HepG2 (cell line): ENCODE results near the gene RPS19BP1. TPM values are rescaled to one million over a fixed set of nuclear protein-coding genes. Genes with fewer than 3 reads are reported as not detected.

Source experiments
- ADNP ChIP-seq: sonication (generic); formaldehyde crosslinking; IDR thresholded peaks from 2 replicates; pipeline ENCODE4 v1.4.0; 2020; ENCODE audit warnings: missing genetic modification reagents
- NKX3-1 ChIP-seq: sonication (generic); formaldehyde crosslinking; IDR thresholded peaks from 2 replicates; pipeline ENCODE4 v1.5.0; 2020; ENCODE audit warnings: missing genetic modification reagents
- RFX1 ChIP-seq: fragments of 450-650 bp; IDR thresholded peaks from 2 replicates; pipeline ENCODE4 v1.6.1; 2017
- SCMH1 ChIP-seq: sonication (generic); formaldehyde crosslinking; IDR thresholded peaks from 2 replicates; pipeline ENCODE4 v1.9.0; 2021; ENCODE audit warnings: missing genetic modification reagents, mild to moderate bottlenecking, borderline replicate concordance
- SMYD3 ChIP-seq: sonication (generic); formaldehyde crosslinking; IDR thresholded peaks from 2 replicates; pipeline ENCODE4 v1.8.1; 2023; ENCODE audit warnings: mild to moderate bottlenecking, missing genetic modification reagents
- ZNF749 ChIP-seq: sonication (generic); formaldehyde crosslinking; IDR thresholded peaks from 2 replicates; pipeline ENCODE4 v1.8.0; 2022; ENCODE audit warnings: mild to moderate bottlenecking, missing genetic modification reagents, moderate library complexity, borderline replicate concordance
- ZSCAN30 ChIP-seq: sonication (generic); formaldehyde crosslinking; IDR thresholded peaks from 2 replicates; pipeline ENCODE4 v1.5.0; 2020; ENCODE audit warnings: mild to moderate bottlenecking, missing genetic modification reagents
- polyA plus RNA-seq, 8 experiments: library from polyadenylated mRNA; depleted of rRNA in 3 of 8; stranded (reverse) in 7 of 8; unstranded in 1 of 8; fragments of >200 nt; fragmentation: Illumina TruSeq in 4 of 8; extraction: Trizol in 4 of 8; gene quantifications; 2 replicates each; pipeline versions ENCODE4 v1.2.1 to v1.2.3, GENCODE V29; 2011 to 2016; ENCODE audit warnings: low read depth in 4 of 8, missing spikeins in 1 of 8, mixed read lengths in 1 of 8; ENCODE audit not compliant: insufficient read depth in 1 of 8
- total RNA-seq, 5 experiments: library from RNA; depleted of rRNA; stranded (reverse); fragments of >200 nt; fragmentation: Illumina TruSeq; extraction: Trizol; gene quantifications; 2 replicates each; pipeline ENCODE4 v1.2.3, GENCODE V29; 2016; ENCODE audit warnings: low read depth in 1 of 5
- TF ChIP-seq, protein P1 (sequence below): sonication (generic); formaldehyde crosslinking; IDR thresholded peaks from 2 replicates; pipeline ENCODE4 v1.4.0; 2020; ENCODE audit warnings: missing genetic modification reagents, mild to moderate bottlenecking, borderline replicate concordance
- TF ChIP-seq, protein P2 (sequence below): sonication (generic); formaldehyde crosslinking; IDR thresholded peaks from 2 replicates; pipeline ENCODE4 v1.8.0; 2022; ENCODE audit warnings: mild to moderate bottlenecking, missing genetic modification reagents
- TF ChIP-seq, protein P3 (sequence below): sonication (generic); formaldehyde crosslinking; IDR thresholded peaks from 2 replicates; pipeline ENCODE4 v1.5.0; 2020; ENCODE audit warnings: mild to moderate bottlenecking, missing genetic modification reagents, borderline replicate concordance
- TF ChIP-seq, protein P4 (sequence below): sonication (generic); formaldehyde crosslinking; IDR thresholded peaks from 2 replicates; pipeline ENCODE4 v1.4.0; 2020; ENCODE audit warnings: missing genetic modification reagents, borderline replicate concordance

RPS19BP1 gene
- total and polyA plus RNA-seq, 2 of the 13 experiments (the other 11 are each of a cell fraction or from before 2014, with no cell fraction given) = 44.3 to 81.3 TPM

DNA sequence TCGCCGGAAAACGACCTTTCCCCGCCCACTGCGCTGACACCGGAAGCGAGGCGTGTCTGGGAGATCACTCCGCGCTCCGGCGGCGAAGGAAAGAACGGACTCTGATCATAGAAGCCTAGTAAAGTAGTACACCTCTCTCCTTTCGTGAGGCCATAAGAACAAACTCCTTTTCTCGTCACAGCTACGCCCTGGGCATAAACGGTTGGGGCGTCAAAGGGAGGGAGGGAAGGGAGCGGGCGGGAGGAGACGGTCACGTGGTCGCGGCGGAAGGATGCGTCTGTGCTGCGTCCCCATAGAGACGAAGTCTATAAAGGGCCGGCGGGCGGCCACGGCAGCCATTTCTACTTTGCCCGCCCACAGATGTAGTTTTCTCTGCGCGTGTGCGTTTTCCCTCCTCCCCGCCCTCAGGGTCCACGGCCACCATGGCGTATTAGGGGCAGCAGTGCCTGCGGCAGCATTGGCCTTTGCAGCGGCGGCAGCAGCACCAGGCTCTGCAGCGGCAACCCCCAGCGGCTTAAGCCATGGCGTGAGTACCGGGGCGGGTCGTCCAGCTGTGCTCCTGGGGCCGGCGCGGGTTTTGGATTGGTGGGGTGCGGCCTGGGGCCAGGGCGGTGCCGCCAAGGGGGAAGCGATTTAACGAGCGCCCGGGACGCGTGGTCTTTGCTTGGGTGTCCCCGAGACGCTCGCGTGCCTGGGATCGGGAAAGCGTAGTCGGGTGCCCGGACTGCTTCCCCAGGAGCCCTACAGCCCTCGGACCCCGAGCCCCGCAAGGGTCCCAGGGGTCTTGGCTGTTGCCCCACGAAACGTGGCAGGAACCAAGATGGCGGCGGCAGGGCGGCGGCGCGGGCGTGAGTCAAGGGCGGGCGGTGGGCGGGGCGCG, 12.1 kb downstream of the RPS19BP1 start, which contains the start of gene ATF4 (continued):
- TF ChIP-seq, protein P1, sequence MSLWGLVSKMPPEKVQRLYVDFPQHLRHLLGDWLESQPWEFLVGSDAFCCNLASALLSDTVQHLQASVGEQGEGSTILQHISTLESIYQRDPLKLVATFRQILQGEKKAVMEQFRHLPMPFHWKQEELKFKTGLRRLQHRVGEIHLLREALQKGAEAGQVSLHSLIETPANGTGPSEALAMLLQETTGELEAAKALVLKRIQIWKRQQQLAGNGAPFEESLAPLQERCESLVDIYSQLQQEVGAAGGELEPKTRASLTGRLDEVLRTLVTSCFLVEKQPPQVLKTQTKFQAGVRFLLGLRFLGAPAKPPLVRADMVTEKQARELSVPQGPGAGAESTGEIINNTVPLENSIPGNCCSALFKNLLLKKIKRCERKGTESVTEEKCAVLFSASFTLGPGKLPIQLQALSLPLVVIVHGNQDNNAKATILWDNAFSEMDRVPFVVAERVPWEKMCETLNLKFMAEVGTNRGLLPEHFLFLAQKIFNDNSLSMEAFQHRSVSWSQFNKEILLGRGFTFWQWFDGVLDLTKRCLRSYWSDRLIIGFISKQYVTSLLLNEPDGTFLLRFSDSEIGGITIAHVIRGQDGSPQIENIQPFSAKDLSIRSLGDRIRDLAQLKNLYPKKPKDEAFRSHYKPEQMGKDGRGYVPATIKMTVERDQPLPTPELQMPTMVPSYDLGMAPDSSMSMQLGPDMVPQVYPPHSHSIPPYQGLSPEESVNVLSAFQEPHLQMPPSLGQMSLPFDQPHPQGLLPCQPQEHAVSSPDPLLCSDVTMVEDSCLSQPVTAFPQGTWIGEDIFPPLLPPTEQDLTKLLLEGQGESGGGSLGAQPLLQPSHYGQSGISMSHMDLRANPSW (CRISPR knock-in tag) = peak; percentile 14; the same call in 1 of the 2 replicates
- TF ChIP-seq, protein P2, sequence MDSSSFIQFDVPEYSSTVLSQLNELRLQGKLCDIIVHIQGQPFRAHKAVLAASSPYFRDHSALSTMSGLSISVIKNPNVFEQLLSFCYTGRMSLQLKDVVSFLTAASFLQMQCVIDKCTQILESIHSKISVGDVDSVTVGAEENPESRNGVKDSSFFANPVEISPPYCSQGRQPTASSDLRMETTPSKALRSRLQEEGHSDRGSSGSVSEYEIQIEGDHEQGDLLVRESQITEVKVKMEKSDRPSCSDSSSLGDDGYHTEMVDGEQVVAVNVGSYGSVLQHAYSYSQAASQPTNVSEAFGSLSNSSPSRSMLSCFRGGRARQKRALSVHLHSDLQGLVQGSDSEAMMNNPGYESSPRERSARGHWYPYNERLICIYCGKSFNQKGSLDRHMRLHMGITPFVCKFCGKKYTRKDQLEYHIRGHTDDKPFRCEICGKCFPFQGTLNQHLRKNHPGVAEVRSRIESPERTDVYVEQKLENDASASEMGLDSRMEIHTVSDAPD = no peak
- TF ChIP-seq, protein P3, sequence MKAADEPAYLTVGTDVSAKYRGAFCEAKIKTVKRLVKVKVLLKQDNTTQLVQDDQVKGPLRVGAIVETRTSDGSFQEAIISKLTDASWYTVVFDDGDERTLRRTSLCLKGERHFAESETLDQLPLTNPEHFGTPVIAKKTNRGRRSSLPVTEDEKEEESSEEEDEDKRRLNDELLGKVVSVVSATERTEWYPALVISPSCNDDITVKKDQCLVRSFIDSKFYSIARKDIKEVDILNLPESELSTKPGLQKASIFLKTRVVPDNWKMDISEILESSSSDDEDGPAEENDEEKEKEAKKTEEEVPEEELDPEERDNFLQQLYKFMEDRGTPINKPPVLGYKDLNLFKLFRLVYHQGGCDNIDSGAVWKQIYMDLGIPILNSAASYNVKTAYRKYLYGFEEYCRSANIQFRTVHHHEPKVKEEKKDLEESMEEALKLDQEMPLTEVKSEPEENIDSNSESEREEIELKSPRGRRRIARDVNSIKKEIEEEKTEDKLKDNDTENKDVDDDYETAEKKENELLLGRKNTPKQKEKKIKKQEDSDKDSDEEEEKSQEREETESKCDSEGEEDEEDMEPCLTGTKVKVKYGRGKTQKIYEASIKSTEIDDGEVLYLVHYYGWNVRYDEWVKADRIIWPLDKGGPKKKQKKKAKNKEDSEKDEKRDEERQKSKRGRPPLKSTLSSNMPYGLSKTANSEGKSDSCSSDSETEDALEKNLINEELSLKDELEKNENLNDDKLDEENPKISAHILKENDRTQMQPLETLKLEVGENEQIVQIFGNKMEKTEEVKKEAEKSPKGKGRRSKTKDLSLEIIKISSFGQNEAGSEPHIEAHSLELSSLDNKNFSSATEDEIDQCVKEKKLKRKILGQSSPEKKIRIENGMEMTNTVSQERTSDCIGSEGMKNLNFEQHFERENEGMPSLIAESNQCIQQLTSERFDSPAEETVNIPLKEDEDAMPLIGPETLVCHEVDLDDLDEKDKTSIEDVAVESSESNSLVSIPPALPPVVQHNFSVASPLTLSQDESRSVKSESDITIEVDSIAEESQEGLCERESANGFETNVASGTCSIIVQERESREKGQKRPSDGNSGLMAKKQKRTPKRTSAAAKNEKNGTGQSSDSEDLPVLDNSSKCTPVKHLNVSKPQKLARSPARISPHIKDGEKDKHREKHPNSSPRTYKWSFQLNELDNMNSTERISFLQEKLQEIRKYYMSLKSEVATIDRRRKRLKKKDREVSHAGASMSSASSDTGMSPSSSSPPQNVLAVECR (CRISPR knock-in tag) = peak; percentile 67; the same call in 1 of the 2 replicates
- TF ChIP-seq ADNP (CRISPR knock-in tag) = no peak
- TF ChIP-seq, protein P4, sequence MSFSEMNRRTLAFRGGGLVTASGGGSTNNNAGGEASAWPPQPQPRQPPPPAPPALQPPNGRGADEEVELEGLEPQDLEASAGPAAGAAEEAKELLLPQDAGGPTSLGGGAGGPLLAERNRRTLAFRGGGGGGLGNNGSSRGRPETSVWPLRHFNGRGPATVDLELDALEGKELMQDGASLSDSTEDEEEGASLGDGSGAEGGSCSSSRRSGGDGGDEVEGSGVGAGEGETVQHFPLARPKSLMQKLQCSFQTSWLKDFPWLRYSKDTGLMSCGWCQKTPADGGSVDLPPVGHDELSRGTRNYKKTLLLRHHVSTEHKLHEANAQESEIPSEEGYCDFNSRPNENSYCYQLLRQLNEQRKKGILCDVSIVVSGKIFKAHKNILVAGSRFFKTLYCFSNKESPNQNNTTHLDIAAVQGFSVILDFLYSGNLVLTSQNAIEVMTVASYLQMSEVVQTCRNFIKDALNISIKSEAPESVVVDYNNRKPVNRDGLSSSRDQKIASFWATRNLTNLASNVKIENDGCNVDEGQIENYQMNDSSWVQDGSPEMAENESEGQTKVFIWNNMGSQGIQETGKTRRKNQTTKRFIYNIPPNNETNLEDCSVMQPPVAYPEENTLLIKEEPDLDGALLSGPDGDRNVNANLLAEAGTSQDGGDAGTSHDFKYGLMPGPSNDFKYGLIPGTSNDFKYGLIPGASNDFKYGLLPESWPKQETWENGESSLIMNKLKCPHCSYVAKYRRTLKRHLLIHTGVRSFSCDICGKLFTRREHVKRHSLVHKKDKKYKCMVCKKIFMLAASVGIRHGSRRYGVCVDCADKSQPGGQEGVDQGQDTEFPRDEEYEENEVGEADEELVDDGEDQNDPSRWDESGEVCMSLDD = peak; percentile 57; the same call in 1 of the 2 replicates
- no peak for TF ChIP-seq ZNF749
- TF ChIP-seq RFX1 = no peak
- no peak for TF ChIP-seq SCMH1 (CRISPR knock-in tag)
- no peak; the same call in 1 of the 2 replicates for TF ChIP-seq SMYD3 (CRISPR knock-in tag)
- TF ChIP-seq ZSCAN30 (CRISPR knock-in tag) = no peak; the same call in 1 of the 2 replicates
- TF ChIP-seq NKX3-1 (CRISPR knock-in tag) = peak; percentile 80; the same call in 1 of the 2 replicates
